ENCODE results near the gene CRPPA.

The CRPPA gene

DNA sequence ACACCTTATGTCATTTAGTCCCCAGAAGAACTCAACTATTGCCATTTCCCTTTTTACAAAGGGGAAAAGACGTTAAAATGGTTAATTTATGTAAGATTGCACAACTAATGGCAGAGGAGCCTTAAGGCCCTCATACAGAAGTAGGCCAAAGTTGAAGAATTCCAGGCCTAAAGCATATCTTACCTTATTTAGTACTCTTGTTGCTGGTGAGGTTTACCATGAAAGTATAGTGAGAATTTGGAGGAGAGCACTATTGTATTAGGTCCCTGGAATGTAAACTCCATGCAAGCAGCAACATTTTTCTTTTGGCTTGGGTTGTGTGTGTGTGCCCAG is 731 bp upstream of the CRPPA start:
- DNase-seq: no peak

DNA sequence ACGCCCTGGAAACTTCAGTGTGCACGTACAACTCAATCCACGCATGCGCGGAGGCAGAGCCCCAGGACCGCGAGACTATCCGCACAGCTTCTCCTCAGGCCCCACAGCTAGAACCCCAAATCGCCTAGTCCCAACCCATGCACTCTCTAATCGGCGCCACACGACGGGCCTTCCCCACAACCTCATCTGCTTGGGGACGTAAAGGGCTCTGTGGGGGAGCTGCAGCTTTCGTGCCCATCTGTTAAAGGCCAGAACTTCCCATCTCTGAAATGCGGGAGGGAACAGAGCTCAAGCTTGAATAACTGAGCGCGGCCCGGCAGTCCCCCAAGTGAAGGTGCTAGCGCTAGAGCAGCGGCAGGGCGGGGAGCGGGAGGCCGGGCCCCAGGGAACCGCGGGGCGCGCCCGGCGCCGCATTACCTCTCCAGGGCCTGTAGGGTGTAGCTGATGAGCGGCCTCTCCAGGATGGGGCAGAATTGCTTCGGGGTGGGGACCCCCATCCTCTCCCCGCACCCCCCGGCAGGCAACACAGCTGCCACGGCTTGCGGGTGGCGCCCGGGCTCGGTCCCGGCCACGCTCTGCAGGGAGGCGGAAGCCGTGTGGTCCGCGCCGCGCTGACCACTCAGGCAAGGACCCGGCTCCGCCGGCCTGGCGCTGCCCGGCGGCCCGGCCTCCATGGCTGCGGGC is 547 bp downstream of the CRPPA start:
- peak; percentile 75 for DNase-seq

DNA sequence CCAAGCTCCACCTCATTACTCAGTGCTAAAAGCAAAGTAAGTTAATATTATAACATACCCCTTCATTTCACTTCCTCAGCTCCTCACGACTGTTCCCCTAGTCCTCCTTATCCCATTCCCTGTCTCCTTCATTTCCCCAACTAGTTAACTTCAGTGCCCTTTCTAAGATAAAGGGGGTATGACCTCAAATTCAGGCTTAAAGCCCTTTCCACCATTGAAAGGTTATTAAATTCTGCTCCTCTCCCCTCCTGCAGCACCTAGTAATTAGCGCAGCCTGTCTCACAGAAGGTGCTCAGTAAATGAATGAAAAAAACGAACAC is 1.0 kb downstream of the CRPPA start:
- DNase-seq: no peak

DNA sequence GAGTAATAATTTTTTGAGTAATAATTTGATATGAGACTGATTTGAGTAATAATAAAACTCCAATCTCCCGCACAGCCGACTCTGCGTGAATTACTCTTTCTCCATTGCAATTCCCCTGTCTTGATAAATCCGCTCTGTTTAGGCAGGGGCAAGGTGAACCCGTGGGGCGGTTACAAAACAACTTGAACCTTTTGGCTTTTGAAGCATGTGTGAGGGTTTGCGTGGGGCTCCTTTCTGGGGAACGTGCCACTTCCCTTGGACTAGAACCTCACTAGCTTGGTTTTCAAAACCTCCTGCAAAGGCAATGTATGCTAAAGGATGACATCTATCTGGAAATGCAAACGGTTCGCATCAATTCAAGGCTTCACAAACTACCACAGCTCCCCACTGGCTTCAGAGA is 1.5 kb downstream of the CRPPA start:
- no peak for DNase-seq

DNA sequence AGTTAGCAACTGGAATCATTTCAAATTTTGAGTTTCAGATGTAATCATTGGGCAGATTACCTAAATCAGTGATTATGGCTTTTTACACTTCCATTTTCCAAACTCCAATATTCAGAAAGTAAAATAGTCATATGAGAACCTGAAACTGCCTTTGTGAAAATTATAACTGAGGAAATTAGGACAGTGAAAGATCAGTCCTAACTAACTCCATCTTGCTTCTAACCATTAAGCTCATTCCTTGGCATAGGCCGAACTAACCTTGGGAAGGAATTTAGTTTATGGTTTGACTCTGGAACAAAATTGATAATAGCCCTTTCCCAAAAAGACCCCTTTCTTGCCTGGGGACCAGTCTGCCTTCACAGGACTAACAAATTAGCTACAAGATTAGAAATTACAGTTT is 2.2 kb downstream of the CRPPA start:
- no peak for DNase-seq

DNA sequence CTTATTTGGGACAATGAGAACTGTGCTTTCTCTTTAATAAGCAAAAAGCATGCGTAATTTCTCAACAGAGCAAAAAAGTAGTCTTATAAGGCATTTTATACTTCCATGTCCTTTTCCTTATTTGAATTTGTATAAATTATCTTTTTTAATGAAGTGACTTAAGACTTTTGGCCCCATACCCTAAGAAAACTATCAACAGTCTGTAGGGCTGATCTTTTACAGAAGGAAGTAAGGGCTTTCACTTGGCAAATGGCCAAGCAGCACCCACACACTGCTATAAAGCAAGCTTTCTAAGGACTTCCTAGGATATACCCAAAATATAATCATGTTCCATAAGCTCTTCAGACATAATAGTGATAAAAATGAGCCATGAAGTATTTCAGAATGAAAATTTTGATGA is 3.4 kb downstream of the CRPPA start:
- DNase-seq: no peak

DNA sequence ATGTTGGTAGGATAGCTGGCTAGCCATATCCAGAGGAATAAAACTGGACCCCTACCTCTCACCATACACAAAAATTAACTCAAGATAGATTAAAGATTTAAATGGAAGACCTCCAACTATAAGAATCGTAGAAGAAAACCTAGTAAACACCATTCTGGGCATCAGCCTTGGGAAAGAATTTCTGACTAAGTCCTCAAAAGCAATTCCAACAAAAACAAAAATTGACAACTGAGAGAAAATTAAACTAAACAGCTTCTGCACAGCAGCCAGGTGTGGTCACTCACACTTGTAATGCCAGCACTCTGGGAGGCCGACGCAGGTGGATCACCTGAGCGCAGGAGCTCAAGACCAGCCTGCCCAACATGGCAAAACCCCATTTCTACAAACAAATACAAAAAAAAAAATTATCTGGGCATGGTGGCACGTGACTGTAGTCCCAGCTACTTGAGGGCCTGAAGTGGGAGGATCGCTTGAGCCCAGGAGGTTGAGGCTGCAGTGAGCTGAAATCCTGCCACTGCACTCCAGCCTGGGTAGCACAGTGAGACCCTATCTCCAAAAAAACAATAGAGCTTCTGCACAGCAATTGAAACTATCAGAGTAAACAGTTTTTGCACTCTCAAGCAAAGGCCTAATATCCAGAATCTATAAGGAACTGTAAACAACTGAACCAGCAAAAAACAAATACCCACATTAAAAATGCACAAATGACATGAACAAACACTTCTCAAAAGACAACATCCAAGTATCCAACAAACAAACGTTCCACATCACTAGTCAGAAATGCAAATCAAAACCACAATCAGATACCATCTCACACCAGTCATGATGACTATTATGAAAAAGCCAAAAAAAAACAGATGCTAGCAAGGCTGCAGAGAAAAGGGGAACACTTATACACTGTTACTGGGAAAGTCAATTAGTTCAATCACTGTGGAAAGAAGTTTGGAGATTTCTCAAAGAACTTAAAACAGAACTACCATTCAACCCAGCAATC is 4.8 kb downstream of the CRPPA start:
- DNase-seq: no peak

DNA sequence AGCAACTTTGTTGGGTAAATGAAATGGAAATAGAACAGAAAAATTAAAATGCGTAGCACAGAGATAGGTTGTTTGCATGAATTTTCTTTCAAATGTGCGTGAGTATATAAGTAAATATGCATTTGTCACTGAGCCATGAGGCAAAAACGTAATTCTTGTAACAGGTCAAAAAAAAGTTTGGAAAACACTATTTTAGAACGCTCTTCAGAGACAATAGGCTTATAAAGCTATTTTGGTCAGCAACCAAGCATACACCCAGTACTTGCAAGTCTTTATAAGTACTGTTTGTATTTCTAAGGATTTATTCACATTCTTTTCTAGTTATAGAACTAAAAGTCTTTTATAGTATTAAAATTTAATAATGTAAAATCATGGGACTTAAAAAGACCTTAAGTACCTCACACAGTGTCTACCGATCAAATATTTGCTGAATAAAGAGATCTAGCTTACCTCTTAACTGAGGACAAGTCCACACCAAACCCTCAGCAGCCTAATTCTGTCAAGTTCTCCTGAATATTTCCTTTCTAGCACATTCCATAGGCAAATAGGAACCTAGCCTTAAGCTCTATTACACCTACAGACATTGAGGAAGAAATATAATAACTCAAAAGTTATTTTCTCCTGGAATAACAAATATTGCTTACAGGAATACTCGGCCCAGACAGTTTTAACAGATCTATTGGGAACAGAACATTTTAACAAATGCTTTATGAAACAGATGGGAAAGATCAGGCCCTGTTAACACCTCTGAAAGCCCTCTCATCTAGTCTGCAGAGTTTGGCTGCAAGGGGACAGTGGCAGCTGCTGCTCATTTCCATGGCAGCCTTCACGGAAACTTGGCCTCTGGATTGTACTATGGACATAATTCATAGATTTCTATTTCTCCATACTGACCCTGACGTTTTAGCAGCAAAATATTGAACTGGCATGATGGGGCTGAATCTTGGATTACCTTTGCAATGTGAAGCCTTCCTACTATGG is 8.8 kb downstream of the CRPPA start:
- DNase-seq: no peak

DNA sequence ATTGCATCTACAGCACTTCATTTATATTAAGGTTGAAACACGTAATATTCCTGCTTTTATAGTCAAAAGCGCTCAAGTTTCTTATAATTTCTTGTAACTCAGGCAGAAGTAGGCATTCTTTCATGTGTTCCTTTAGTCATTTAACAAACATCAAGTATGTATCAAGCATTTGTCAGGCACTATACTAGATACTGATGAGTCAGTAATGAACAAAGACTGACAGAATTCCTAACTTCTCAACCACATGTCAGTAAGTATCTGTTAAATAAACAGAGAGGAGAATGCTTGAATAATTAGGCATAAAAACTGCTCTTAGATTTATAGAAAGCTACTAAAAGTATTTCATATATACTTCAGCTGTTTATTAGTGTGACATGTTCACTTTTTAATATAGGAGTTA is 9.9 kb downstream of the CRPPA start:
- DNase-seq: no peak

DNA sequence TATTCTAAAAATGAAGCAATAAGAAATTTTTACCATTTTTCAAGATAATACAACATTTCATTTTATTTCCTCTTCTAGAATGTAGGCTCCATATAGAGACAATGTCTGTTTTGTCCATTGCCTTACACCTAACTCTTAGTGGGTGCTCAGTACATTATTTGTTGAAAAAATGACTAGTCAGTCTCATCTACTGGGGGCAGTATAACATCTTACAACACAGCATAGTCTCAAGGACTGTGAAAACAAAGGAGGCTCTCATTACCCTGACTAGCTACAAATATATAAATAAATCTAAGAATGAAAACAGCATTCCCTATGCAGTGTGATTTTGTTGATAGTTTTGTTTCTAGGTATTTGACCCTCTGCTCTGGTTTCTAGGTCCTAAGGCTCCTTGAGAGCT is 11.6 kb downstream of the CRPPA start:
- no peak for DNase-seq

DNA sequence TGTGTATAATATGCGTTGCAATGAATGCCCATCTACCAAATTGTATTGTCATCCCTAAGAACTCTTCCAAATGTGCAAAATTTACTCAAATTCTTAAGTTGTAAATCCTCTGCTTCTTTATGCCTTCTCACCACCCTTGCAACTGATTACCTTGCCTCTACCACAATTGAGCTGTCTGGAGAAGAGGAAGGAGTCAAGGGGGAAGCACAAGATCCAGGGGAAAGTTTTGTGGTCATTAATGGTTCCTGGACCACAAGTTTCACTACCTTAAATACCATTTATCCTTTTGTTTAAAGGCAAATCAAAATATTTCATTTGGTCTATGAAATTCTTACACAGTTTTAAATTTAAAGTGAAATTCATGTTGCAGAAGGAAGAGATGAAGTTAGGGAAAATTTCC is 16.7 kb downstream of the CRPPA start:
- no peak for DNase-seq

DNA sequence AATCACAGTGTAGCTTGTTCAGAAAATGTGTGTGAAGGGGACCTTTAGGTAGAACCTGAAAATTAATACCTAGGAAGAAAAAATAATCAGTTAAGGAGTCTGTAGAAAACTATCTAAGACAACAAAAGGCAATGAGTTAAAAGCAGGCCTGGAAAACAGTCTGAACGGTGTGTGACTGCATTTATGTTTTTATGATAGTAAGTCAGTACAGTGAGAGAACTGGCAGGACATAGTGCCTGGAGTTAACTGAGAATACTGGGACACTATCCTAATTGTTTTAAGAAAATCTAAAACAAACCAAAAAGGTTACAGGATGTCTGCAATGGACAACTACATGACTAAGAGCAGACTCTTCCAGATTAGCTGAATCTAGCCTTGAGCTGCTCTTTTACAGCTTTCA is 17.9 kb downstream of the CRPPA start:
- DNase-seq: no peak

DNA sequence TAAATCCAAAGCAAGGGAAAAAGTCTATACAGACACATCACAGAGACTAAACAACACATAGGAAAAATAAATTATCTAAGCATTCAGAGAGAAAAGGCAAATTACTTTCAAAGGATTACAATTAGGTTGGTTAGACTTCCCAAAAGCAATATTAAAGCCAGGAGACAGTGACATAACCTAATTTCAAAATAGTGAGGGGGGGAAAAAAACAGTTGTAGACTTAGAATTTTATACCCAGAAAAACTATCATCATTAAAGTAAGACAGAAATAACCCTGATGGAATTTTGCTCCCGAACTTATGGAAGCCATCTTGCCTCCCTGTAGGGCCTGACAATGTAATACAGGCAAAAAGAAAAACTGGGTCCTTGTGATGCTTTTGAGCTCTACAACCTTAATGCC is 18.4 kb downstream of the CRPPA start:
- no peak for DNase-seq

DNA sequence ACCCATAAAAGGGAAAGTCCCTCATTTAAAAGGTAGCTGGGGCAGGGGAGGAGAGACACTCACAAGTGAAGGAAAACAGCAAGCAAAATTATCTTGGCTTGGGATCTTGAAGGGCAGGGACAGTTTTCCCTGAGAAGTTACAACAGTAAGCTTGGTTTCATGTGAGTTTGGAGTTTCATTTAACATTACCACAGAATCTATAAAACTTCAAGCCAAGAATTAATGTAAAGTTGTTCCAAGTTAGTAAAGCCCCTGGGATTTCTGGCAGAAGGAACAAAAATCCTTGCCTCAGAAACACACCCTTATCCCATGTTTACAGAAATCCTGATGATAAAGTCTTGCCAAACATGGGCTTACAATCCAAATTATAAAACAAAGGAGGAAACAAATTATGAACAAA is 19.2 kb downstream of the CRPPA start:
- no peak for DNase-seq

DNA sequence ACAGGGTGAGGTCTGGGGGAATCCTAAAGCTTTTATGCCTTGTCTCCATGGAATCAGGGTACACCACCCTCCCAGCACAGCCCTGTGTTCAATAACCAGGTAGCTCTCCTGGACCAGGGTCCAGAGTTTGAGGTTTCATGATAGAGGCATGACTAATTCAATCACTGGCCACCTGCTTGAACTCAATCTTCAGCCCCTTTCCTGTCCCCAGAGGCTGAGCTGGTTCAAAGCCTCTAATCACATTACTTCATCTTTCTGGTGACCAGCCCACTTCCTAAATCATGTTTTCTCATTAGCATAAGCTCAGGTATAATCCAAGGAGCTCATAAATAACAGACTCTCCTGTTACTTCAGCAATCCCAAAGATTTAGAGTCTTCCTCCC is 20.5 kb downstream of the CRPPA start:
- DNase-seq: no peak

DNA sequence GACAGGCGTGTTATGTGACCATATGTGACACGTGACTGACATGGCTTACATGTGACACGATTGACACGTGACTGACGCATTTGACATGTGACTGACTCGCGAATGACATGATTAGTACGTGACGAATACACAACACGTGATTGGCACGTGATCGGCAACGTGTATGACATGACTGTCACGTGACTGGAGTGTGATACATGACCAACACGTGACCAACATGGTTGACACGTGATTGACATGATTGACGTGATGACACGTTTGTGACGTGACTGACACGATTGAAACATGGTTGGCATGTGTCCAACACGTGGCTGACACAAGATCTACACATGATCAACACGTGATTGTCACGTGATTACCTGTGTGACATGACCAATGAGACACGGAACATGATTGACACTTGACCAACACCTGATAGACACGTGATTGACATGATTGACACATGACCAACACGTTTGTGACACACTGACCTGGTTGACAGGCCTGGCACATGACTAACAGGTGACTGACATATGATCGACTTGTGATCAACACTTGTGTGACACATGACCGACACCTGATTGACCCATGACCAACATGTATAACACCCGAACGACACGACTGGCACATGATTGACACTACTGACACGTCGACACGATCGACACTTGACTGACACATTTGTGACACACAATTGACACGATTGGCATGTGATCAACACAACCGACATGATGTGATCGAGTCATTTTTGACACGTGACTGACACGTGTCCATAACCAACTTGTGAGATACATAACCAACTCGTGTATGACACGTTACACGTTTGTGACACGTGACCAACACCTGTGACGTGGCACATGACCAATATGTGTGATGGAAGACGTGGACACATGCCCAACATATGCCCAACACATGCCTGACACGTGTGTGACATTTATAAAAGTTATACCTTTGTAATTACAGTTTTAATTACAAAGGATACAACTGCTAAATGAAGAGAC is 21.1 kb downstream of the CRPPA start:
- no peak for DNase-seq

DNA sequence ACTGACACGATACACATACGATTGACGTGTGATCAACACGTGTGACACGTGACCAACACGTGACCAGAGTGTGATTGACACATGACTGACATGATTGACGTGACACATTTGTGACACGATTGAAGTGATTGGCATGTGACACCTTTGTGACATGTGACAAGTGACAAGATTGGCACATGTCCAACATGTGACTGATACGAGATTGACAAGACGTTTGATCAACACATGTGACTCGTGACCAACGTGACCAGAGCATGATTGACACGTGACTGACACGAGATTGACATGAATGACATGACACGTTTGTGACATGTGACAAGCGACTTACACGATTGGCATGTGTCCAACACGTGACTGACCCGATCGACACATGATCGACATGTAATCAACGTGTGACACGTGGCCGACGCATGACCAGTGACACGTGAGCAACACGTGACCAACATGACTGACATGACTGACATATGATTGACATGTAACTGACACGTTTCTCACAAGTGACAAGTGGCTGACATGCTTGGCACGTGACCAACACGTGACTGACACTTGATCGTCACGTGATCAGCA is 22.0 kb downstream of the CRPPA start:
- no peak for DNase-seq

DNA sequence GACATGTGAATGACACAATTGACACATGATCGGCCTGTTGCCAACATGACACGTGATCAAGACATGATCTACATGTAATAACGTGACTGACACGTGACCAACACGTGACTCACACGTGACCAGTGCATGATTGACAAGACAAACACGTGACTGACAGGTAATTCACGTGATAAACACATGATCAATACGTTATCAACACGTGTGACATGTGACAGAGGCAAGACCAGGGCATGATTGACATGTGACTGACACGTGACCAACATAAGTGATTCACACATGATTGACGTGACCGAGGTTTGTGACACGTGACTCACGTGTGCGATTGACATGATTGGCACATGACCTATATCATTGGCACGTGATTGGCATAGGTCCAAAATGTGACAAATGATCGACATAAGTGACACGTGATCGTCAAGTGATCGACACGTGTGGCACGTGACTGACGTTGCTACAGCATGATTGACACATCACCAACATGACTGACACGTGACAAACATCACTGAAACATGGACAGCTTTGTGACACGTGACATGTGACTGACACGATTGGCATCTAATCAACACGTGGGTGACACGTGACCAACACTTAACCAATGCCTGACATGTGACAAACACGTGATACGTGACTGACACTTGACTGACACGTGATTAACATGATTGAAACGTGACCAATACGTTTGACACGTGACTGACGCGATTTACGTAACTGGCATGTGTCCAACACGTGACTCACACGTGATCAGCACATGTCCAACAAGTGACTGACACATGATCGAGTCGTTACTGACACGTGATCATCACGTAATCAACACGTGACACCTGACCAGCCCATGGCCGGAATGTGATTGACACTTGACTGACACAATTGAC is 23.0 kb downstream of the CRPPA start:
- no peak for DNase-seq

DNA sequence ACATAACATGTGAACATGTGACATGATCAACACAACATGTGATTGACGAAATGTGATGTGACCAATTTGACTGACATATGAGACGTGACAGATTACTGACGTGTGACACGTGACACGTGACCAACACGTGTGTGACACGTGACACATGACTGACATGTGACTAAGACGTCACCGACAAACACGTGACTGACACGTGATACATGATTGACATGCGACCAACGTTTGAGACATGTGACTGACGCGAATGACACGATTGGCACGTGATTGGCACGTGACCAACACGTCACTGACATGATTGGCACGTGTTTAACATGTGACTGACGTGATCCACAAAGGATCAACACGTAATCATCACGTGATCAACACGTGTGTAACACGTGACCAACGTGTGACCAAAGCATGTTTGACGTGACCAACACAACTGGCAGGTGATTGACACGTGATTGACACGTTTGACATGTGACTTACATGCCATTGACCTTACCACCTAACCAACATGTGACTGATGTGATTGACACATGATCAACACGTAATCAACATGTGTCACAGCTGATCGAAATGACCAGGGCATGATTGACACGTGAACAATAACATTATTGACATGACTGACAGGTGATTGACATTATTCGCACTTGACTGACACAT is 23.7 kb downstream of the CRPPA start:
- no peak for DNase-seq

DNA sequence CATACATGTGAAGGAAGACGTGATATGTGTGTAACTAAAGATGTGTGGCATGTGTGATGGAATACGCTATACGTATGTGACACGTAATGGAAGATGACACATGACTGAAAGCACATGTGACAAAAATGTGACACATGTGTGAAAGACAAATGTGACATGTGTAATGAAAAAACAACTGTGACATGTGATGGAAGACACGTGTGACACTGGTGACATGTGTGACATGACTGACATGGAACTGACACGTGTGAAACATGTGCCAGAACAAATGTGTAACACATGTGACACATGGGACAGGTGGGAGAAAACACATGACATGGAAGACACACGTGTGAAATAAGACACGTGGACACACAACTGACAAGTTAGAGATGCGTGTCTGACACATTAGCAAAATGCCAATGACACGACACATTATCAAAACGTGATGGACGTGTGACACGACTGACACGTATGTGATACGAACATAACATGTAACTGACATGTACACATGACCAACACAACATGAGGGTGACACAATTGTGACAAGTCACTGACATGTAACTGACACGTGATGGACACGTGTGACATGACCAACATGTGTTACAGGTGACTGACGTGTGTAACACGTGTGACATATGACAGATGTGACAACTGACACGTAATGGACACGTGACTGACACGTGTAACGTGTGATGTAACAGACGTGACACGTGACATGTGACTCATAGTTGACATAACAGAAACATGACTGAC is 24.4 kb downstream of the CRPPA start:
- no peak for DNase-seq

Measured in NCI-H2107 (cell line).